H1 (cell line): ENCODE data around the gene AP4M1. TPM values are rescaled to one million over a fixed set of nuclear protein-coding genes. Genes with fewer than 3 reads are reported as not detected.

ENCODE experiments used
- CTCF ChIA-PET: fragments of 300-600 bp; sonication (Branson Sonifier 250); formaldehyde crosslinking; loops from one replicate; lab custom pipeline; 2021; ENCODE audit not compliant: partially characterized antibody; lab: Charles Lee
- POLR2A ChIA-PET: fragments of 300-600 bp; sonication (Branson Sonifier 250); formaldehyde crosslinking; loops from one replicate; lab custom pipeline; 2021; ENCODE audit warnings: inconsistent platforms; ENCODE audit not compliant: partially characterized antibody; lab: Charles Lee
- DNase-seq, 2 experiments: peaks; one replicate each; pipeline versions ENCODE4 v3.0.0 to v3.0.0-alpha.2; 2010 to 2022; ENCODE audit warnings: low spot score in 2 of 2, low read depth in 1 of 2, mixed read lengths in 1 of 2
- FAIRE-seq: peaks from 2 replicates; lab custom pipeline; 2011; peaks lifted over from hg19 to GRCh38; lab: Jason Lieb, UNC
- H2AFZ ChIP-seq: 2 replicates; pipeline ENCODE4 v1.8.1; 2012; ENCODE audit warnings: low read length, inconsistent platforms
- H2AK5ac ChIP-seq: 2 replicates; pipeline ENCODE4 v1.6.1; 2013; ENCODE audit warnings: low read depth, low read length
- H2BK120ac ChIP-seq: replicated peaks from 2 replicates; pipeline ENCODE3; 2013; ENCODE audit warnings: low read depth, low read length, inconsistent platforms
- H2BK12ac ChIP-seq: 2 replicates; pipeline ENCODE4 v1.6.1; 2013; ENCODE audit warnings: low read depth, low read length
- H2BK15ac ChIP-seq: 2 replicates; pipeline ENCODE4 v1.6.1; 2013; ENCODE audit warnings: low read length
- H2BK20ac ChIP-seq: 2 replicates; pipeline ENCODE4 v1.6.1; 2013; ENCODE audit warnings: low read length
- H2BK5ac ChIP-seq: 2 replicates; pipeline ENCODE4 v1.6.1; 2013; ENCODE audit warnings: low read depth, low read length
- H3K14ac ChIP-seq: 2 replicates; pipeline ENCODE4 v1.6.1; 2013; ENCODE audit warnings: inconsistent platforms; ENCODE audit not compliant: insufficient read length
- H3K18ac ChIP-seq: 2 replicates; pipeline ENCODE4 v1.6.1; 2013; ENCODE audit warnings: low read length; ENCODE audit errors: extremely low read depth
- H3K23ac ChIP-seq: 2 replicates; pipeline ENCODE4 v1.6.1; 2013; ENCODE audit warnings: inconsistent platforms; ENCODE audit not compliant: insufficient read length
- H3K23me2 ChIP-seq: 2 replicates; pipeline ENCODE4 v1.6.1; 2013; ENCODE audit warnings: low read depth, low read length
- H3K27ac ChIP-seq: 2 replicates; pipeline ENCODE4 v1.6.1; 2011; ENCODE audit warnings: low read depth, low read length, inconsistent platforms
- H3K27me3 ChIP-seq, 4 experiments: replicated peaks in 1 of 4; 1 replicate in 1 of 4; 2 replicates in 3 of 4; pipeline versions ENCODE4 v1.6.1 to v1.8.1; 2011 to 2013; ENCODE audit warnings: low read length in 3 of 4, mild to moderate bottlenecking in 3 of 4, inconsistent platforms in 2 of 4, mixed read lengths in 2 of 4, moderate library complexity in 1 of 4; ENCODE audit not compliant: control insufficient read depth in 3 of 4, insufficient read depth in 3 of 4; ENCODE audit errors: extremely low read depth in 1 of 4
- H3K36me3 ChIP-seq, 4 experiments: 2 replicates each; pipeline versions ENCODE4 v1.6.1 to v1.8.1; 2011 to 2013; ENCODE audit warnings: mild to moderate bottlenecking in 4 of 4, low read length in 3 of 4, moderate library complexity in 2 of 4, control low read depth in 1 of 4, inconsistent platforms in 1 of 4; ENCODE audit not compliant: insufficient read depth in 4 of 4, control insufficient read depth in 2 of 4
- H3K4ac ChIP-seq: replicated peaks from 2 replicates; pipeline ENCODE3; 2013; ENCODE audit warnings: low read length, low read depth, mixed read lengths, inconsistent platforms; ENCODE audit not compliant: insufficient read length
- H3K4me1 ChIP-seq, 4 experiments: replicated peaks in 1 of 4; 1 replicate in 1 of 4; 2 replicates in 3 of 4; pipeline versions ENCODE4 v1.6.1 to v1.8.1; 2011 to 2013; ENCODE audit warnings: low read length in 3 of 4, inconsistent platforms in 2 of 4, mixed read lengths in 1 of 4; ENCODE audit not compliant: insufficient read depth in 4 of 4, control insufficient read depth in 3 of 4
- H3K4me2 ChIP-seq, 2 experiments: 2 replicates each; pipeline versions ENCODE4 v1.6.1 to v1.8.1; 2011 to 2013; ENCODE audit warnings: low read depth in 2 of 2, low read length in 2 of 2, control low read depth in 1 of 2, inconsistent platforms in 1 of 2, mild to moderate bottlenecking in 1 of 2; ENCODE audit not compliant: insufficient read depth in 1 of 2
- H3K4me3 ChIP-seq, 4 experiments: fragments of 200-600, 300-600 bp in 1 of 4; sonication (generic), shearing (Covaris generic), sonication (Bioruptor Twin) in 1 of 4; 2 replicates each; pipeline versions ENCODE4 v1.5.1 to v1.8.1; 2011 to 2016; ENCODE audit warnings: low read length in 4 of 4, low read depth in 3 of 4, control low read depth in 2 of 4, inconsistent platforms in 2 of 4, mild to moderate bottlenecking in 2 of 4, mixed read lengths in 1 of 4, moderate library complexity in 1 of 4; ENCODE audit not compliant: insufficient read depth in 2 of 4; ENCODE audit errors: extremely low read depth in 1 of 4
- H3K56ac ChIP-seq: replicated peaks from 2 replicates; pipeline ENCODE3; 2013; ENCODE audit warnings: low read depth, mild to moderate bottlenecking, mixed read lengths, low read length, inconsistent platforms; ENCODE audit not compliant: insufficient read length
- H3K79me1 ChIP-seq: 2 replicates; pipeline ENCODE4 v1.6.1; 2013; ENCODE audit warnings: low read depth, low read length, control low read depth
- H3K79me2 ChIP-seq, 2 experiments: 2 replicates each; pipeline versions ENCODE4 v1.6.1 to v1.8.1; 2012 to 2013; ENCODE audit warnings: low read length in 2 of 2, mild to moderate bottlenecking in 2 of 2, inconsistent platforms in 1 of 2; ENCODE audit not compliant: insufficient read depth in 2 of 2, control insufficient read depth in 1 of 2
- H3K9ac ChIP-seq, 4 experiments: replicated peaks in 1 of 4; 1 replicate in 1 of 4; 2 replicates in 3 of 4; pipeline versions ENCODE4 v1.6.1 to v1.8.1; 2011 to 2013; ENCODE audit warnings: low read depth in 3 of 4, low read length in 3 of 4, control low read depth in 2 of 4, mild to moderate bottlenecking in 2 of 4, moderate library complexity in 2 of 4, inconsistent platforms in 1 of 4; ENCODE audit errors: extremely low read depth in 1 of 4
- H3K9me3 ChIP-seq, 2 experiments: 2 replicates each; pipeline versions ENCODE4 v1.6.1 to v1.8.1; 2012 to 2013; ENCODE audit warnings: mild to moderate bottlenecking in 2 of 2, moderate library complexity in 2 of 2, control low read depth in 1 of 2, inconsistent platforms in 1 of 2, low read depth in 1 of 2, low read length in 1 of 2, mixed read lengths in 1 of 2; ENCODE audit not compliant: insufficient read depth in 2 of 2
- H4K20me1 ChIP-seq, 2 experiments: replicated peaks in 1 of 2; 2 replicates each; pipeline versions ENCODE3 to v1.8.1; 2011 to 2013; ENCODE audit warnings: inconsistent platforms in 2 of 2, low read length in 2 of 2, mild to moderate bottlenecking in 1 of 2; ENCODE audit not compliant: insufficient read depth in 2 of 2, control insufficient read depth in 1 of 2
- H4K5ac ChIP-seq: 2 replicates; pipeline ENCODE4 v1.6.1; 2013; ENCODE audit warnings: low read length, low read depth, mixed read lengths, inconsistent platforms; ENCODE audit not compliant: insufficient read length
- H4K8ac ChIP-seq: 2 replicates; pipeline ENCODE4 v1.8.0; 2013; ENCODE audit warnings: mild to moderate bottlenecking, moderate library complexity, low read length, inconsistent platforms; ENCODE audit not compliant: insufficient read depth; ENCODE audit errors: extremely low read depth
- H4K91ac ChIP-seq: replicated peaks from 2 replicates; pipeline ENCODE3; 2013; ENCODE audit warnings: low read length, mixed read lengths, inconsistent platforms; ENCODE audit not compliant: insufficient read length
- CTCF ChIP-seq, 3 experiments: IDR thresholded peaks; 1 replicate in 2 of 3; 2 replicates in 1 of 3; pipeline versions ENCODE4 v1.5.1 to v1.6.1; 2011; ENCODE audit warnings: low read length in 3 of 3, mild to moderate bottlenecking in 3 of 3, inconsistent platforms in 2 of 3, low read depth in 1 of 3, moderate library complexity in 1 of 3; ENCODE audit not compliant: insufficient read depth in 1 of 3; ENCODE audit errors: control extremely low read depth in 1 of 3
- SP4 ChIP-seq: IDR thresholded peaks from 2 replicates; pipeline ENCODE4 v1.6.1; 2012; ENCODE audit warnings: low read length, inconsistent platforms
- WGBS, 2 experiments: shearing (Covaris generic) in 1 of 2; methylation state at CpG; one replicate each; pipeline versions ENCODE4 v1.1.6 to v1.1.7; 2013 to 2015; ENCODE audit warnings: low lambda C conversion rate in 2 of 2, mixed read lengths in 2 of 2, inconsistent platforms in 1 of 2, low coverage in 1 of 2, missing lambda C conversion rate in 1 of 2; ENCODE audit not compliant: insufficient replicate concordance in 2 of 2, insufficient coverage in 1 of 2, insufficient read length in 1 of 2; ENCODE audit errors: extremely low coverage in 1 of 2, missing lambda C conversion rate in 1 of 2; 5-methylcytosine and 5-hydroxymethylcytosine counted together
- polyA plus RNA-seq, 7 experiments: library from polyadenylated mRNA; depleted of rRNA in 3 of 7; stranded (reverse) in 5 of 7; unstranded in 2 of 7; fragments of >200 nt in 5 of 7; fragments of 200-250 nt in 2 of 7; gene quantifications; 1 replicate in 5 of 7; 2 replicates in 1 of 7; 4 replicates in 1 of 7; pipeline versions ENCODE4 v1.2.1 to v1.2.3, GENCODE V29; 2011 to 2013; ENCODE audit warnings: missing spikeins in 2 of 7, mixed read lengths in 2 of 7
- total RNA-seq: library from RNA; stranded (reverse); fragmentation: NEBNext Ultra II Directional; extraction: Animal tissue kit (Norgen Biotek cat#: 25700); gene quantifications from 2 replicates; pipeline ENCODE4 v1.2.1, GENCODE V29; 2021
- TF ChIP-seq, protein P1 (sequence below): IDR thresholded peaks from 2 replicates; pipeline ENCODE4 v1.6.1; 2011; ENCODE audit warnings: low read length, improper control_type of control experiment
- TF ChIP-seq, protein P2 (sequence below): IDR thresholded peaks from 2 replicates; pipeline ENCODE4 v1.6.1; 2012; ENCODE audit warnings: low read length, inconsistent platforms

Gene AP4M1
- total and polyA plus RNA-seq, 2 of the 8 experiments (the other 6 are each of a cell fraction or from before 2014, with no cell fraction given): 15.2 to 16.6 TPM

DNA sequence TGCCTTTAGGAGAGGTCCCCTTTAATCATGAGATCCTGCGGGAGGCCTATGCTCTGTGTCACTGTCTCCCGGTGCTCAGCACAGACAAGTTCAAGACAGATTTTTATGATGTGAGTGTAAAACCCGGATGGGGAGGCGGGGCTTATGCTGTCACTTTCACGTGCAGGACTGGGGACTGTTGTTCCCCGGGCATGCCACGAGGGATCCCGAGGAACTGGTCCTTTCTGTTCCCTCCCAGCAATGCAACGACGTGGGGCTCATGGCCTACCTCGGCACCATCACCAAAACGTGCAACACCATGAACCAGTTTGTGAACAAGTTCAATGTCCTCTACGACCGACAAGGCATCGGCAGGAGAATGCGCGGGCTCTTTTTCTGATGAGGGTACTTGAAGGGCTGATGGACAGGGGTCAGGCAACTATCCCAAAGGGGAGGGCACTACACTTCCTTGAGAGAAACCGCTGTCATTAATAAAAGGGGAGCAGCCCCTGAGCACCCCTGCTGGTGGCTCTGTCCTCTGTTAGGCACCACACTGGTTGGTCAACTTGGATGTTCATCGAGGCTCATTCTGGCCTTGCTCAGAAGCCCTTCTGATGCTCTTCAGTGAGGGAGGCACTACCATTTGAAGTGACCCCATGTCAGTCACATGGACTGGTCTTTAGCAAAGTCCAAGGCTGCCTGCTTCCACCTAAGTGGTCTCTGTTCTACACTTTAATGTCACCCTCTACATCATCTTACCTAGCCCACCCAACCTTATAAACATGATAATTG is 9.8 kb upstream of the AP4M1 start:
- CTCF ChIA-PET: interaction anchor here (1.1 to 2.4 kb wide), 4 partner anchors 9 to 72 kb away, joined by 3 to 5 read pairs (median 4); partner anchors contain the start of gene MCM7
- TF ChIP-seq, protein P1, sequence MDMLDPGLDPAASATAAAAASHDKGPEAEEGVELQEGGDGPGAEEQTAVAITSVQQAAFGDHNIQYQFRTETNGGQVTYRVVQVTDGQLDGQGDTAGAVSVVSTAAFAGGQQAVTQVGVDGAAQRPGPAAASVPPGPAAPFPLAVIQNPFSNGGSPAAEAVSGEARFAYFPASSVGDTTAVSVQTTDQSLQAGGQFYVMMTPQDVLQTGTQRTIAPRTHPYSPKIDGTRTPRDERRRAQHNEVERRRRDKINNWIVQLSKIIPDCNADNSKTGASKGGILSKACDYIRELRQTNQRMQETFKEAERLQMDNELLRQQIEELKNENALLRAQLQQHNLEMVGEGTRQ: 0 out of 2 replicates have a peak, but pooled peaks have one; percentile 12
- TF ChIP-seq SP4: peak; percentile 76; the same call in 1 of the 2 replicates
- TF ChIP-seq CTCF (IDR thresholded peaks at IDR 0.05; ENCODE audit: control extremely low read depth in 1 of 3, insufficient read depth in 1 of 3, low read depth in 1 of 3, low read length in 3 of 3): peak in 1 of 3 experiments; percentile 28; a peak in 1 of 4 replicates
- TF ChIP-seq, protein P2, sequence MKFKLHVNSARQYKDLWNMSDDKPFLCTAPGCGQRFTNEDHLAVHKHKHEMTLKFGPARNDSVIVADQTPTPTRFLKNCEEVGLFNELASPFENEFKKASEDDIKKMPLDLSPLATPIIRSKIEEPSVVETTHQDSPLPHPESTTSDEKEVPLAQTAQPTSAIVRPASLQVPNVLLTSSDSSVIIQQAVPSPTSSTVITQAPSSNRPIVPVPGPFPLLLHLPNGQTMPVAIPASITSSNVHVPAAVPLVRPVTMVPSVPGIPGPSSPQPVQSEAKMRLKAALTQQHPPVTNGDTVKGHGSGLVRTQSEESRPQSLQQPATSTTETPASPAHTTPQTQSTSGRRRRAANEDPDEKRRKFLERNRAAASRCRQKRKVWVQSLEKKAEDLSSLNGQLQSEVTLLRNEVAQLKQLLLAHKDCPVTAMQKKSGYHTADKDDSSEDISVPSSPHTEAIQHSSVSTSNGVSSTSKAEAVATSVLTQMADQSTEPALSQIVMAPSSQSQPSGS: peak; percentile 90

More for the DNA sequence above, 9.8 kb upstream of the AP4M1 start:
- POLR2A ChIA-PET: interaction anchor here (0.7 to 19.5 kb wide), 17 partner anchors 7 to 76 kb away, joined by 3 to 722 read pairs (median 5); partner anchors contain the start of genes AP4M1, COPS6, LAMTOR4 and MBLAC1
- H2BK20ac ChIP-seq: no peak overlapping the region
- WGBS, 2 experiments: 88% methylated on average over 19 of the region's 19 CpGs; no CpG with 5 or more reads in 1 of the 2 experiments
- H4K20me1 ChIP-seq: peaks cover 20 to 28% of the 10 kb centered on the region in 2 experiments
- H3K4me3 ChIP-seq: no peak overlapping the region
- H2BK120ac ChIP-seq: no peak overlapping the region
- 0 out of 2 replicates have a peak overlapping the region, but pooled peaks have one; percentile 18 for H3K27ac ChIP-seq
- H3K4ac ChIP-seq: no peak overlapping the region
- H3K14ac ChIP-seq: no peak overlapping the region
- no peaks in the 10 kb centered on the region for H3K9me3 ChIP-seq
- no peak overlapping the region for H2BK15ac ChIP-seq
- H3K56ac ChIP-seq: no peak overlapping the region
- no peak overlapping the region for H2AK5ac ChIP-seq
- H3K4me1 ChIP-seq: no peaks in the 10 kb centered on the region; a peak in 1 of 7 replicates
- peaks cover 4% of the 10 kb centered on the region; the same call in 1 of the 2 replicates for H3K23me2 ChIP-seq
- peaks cover 0 to 14% of the 10 kb centered on the region in 2 experiments; a peak in 1 of 4 replicates for H3K79me2 ChIP-seq
- DNase-seq (peak in 1 of 2 experiments; percentile 67), FAIRE-seq (no peak)
- peaks cover 9% of the 10 kb centered on the region for H3K79me1 ChIP-seq
- no peak overlapping the region; a peak in 1 of 7 replicates for H3K9ac ChIP-seq
- H3K27me3 ChIP-seq: no peaks in the 10 kb centered on the region
- no peak overlapping the region for H3K18ac ChIP-seq
- H4K8ac ChIP-seq: no peak overlapping the region; the same call in 1 of the 2 replicates
- H2BK12ac ChIP-seq: no peak overlapping the region
- H4K91ac ChIP-seq: no peak overlapping the region
- no peak overlapping the region for H4K5ac ChIP-seq
- H3K4me2 ChIP-seq: no peak overlapping the region
- peaks cover 52 to 63% (median 58%) of the 10 kb centered on the region in 4 experiments for H3K36me3 ChIP-seq
- no peak overlapping the region for H2AFZ ChIP-seq
- no peak overlapping the region for H3K23ac ChIP-seq
- no peak overlapping the region for H2BK5ac ChIP-seq
